Right renal cortex interstitium (tissue), 3 donors: ENCODE data around the gene VILL. TPM values are rescaled to one million over a fixed set of nuclear protein-coding genes. Genes with fewer than 3 reads are reported as not detected.

Source experiments
- DNase-seq, 3 donors: peaks; one replicate each; pipeline ENCODE4 v3.0.0-alpha.2; 2013; ENCODE audit warnings: low read depth in 3 of 3, low spot score in 2 of 3
- polyA plus RNA-seq, 3 donors: library from polyadenylated mRNA; unstranded; fragments of 120-200 nt; gene quantifications; one replicate each; pipeline ENCODE4 v1.2.1, GENCODE V29; 2013; ENCODE audit not compliant: insufficient read length in 3 of 3

Gene VILL
- 10 to 100 TPM in 2 of 3 donors, 1 to 10 TPM in 1; 9.9 to 11.0 (median 10.0) TPM for polyA plus RNA-seq

GRCh38 chr3:37990527-37990926 lies at the start of gene VILL:
Gene VILL, plus strand, starts transcription at chr3:37990786. Its CDS starts 2,887 bp downstream, at chr3:37993673.
- peak in 1 of 3 donors; percentile 26 for DNase-seq

- no peak for DNase-seq
Measured at GRCh38 chr3:37941608-37942508, 48.7 kb upstream of the VILL start.

- no peak for DNase-seq
Measured at GRCh38 chr3:37942646-37943045, 47.9 kb upstream of the VILL start.

- DNase-seq, result no peak
Measured at GRCh38 chr3:37943126-37943525, 47.5 kb upstream of the VILL start.

GRCh38 chr3:37943631-37944314 lies 46.8 kb upstream of the VILL start:
- DNase-seq, result no peak

- no peak for DNase-seq
Measured at GRCh38 chr3:37944391-37944842, 46.2 kb upstream of the VILL start.

GRCh38 chr3:37945156-37945806 lies 45.3 kb upstream of the VILL start:
- DNase-seq, result no peak

- no peak for DNase-seq
Measured at GRCh38 chr3:37945807-37946530, 44.6 kb upstream of the VILL start.

- no peak for DNase-seq
Measured at GRCh38 chr3:37946531-37946889, 44.1 kb upstream of the VILL start.

- DNase-seq, result no peak
Measured at GRCh38 chr3:37949866-37950265, 40.7 kb upstream of the VILL start.

- no peak for DNase-seq
Measured at GRCh38 chr3:37952564-37952963, 38.0 kb upstream of the VILL start.

GRCh38 chr3:37953226-37953625 lies 37.4 kb upstream of the VILL start:
- DNase-seq, result no peak

GRCh38 chr3:37953707-37954394 lies 36.7 kb upstream of the VILL start:
- no peak for DNase-seq

GRCh38 chr3:37954881-37955280 lies 35.7 kb upstream of the VILL start:
- no peak for DNase-seq

- no peak for DNase-seq
Measured at GRCh38 chr3:37955918-37956707, 34.5 kb upstream of the VILL start.

GRCh38 chr3:37956723-37957538 lies 33.7 kb upstream of the VILL start:
- DNase-seq, result no peak

GRCh38 chr3:37957539-37957936 lies 33.0 kb upstream of the VILL start:
- no peak for DNase-seq

GRCh38 chr3:37961622-37962431 lies 28.8 kb upstream of the VILL start:
- DNase-seq, result no peak
